ENCODE data around the gene CCL13. TPM values are rescaled to one million over a fixed set of nuclear protein-coding genes. Genes with fewer than 3 reads are reported as not detected.

Gene CCL13
- total and polyA plus RNA-seq, 2 experiments from 2014 or later: not detected

DNA sequence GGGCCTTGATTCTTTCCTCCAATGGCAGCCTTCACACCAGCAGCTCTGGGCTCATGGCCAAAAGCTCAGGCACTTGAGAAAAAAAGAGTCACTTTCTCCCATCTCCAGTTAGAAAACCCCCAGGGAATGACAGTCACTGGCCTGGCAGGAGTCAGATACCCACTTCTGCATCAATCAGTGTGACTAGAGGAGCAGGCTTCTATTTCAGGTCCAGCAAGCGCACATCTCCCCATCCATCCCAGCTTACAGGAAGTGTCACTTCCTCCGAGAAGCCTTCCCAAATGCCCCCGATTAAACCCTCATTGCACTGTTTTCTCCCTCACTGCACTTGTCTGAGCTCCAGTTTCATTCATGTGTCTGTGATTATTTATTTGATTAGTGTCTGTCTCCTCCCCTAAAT, 37.1 kb downstream of the CCL13 start:
- 83% methylated on average over 3 of the region's 3 CpGs for WGBS (ENCODE audit: low lambda C conversion rate, missing lambda C conversion rate)

DNA sequence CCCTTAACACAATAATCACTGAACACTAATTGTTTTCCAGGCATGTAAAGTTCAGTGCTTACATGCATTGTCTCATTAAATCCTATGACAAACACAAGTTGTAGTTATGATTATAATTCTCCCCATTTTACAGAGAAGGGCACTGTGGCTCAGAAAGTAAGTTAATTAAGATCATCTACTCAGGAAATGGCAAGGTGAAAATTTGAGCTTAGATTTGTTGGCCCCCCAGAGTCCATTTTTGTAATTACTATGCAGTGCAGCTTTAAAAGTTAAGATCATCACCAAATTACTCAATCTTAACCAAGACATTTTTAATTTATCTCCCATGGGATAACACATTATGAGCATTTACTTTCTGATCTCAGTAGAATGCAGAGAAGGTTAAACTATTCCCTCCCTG, 41.0 kb downstream of the CCL13 start:
- DNase-seq (ENCODE audit: low spot score): no peak
- Histone ChIP-seq H3K9me2 (replicated peaks; ENCODE audit: insufficient read depth) (no peaks in the 10 kb centered on the region), H3K79me2 (no peaks in the 10 kb centered on the region), H3K27ac (no peak overlapping the region), H3K9me3 (ENCODE audit: low read depth) (no peaks in the 10 kb centered on the region), H2AFZ (no peak overlapping the region), H3K36me3 (replicated peaks; ENCODE audit: insufficient read depth, low read depth) (no peaks in the 10 kb centered on the region), H4K20me1 (ENCODE audit: insufficient read depth, poor library complexity, severe bottlenecking) (no peaks in the 10 kb centered on the region), H3K4me2 (no peak overlapping the region), H3K4me3 (no peak overlapping the region), H3K27me3 (peaks cover 11% of the 10 kb centered on the region), H3K4me1 (ENCODE audit: insufficient read depth) (no peaks in the 10 kb centered on the region)
- no peak for TF ChIP-seq EZH2 (IDR thresholded peaks at IDR 0.05; ENCODE audit: borderline replicate concordance)
- TF ChIP-seq EZH2phosphoT487 (IDR thresholded peaks at IDR 0.05; ENCODE audit: low read depth, severe bottlenecking, unreplicated experiment): no peak

More for the DNA sequence above, 37.1 kb downstream of the CCL13 start:
- Histone ChIP-seq H2AFZ (no peak overlapping the region), H3K4me1 (ENCODE audit: insufficient read depth) (no peaks in the 10 kb centered on the region), H3K9me3 (ENCODE audit: low read depth) (no peaks in the 10 kb centered on the region), H3K4me3 (no peak overlapping the region), H3K27ac (no peak overlapping the region), H3K9me2 (replicated peaks; ENCODE audit: insufficient read depth) (no peaks in the 10 kb centered on the region), H4K20me1 (ENCODE audit: insufficient read depth, poor library complexity, severe bottlenecking) (no peaks in the 10 kb centered on the region), H3K4me2 (no peak overlapping the region), H3K79me2 (no peaks in the 10 kb centered on the region), H3K36me3 (replicated peaks; ENCODE audit: insufficient read depth, low read depth) (no peaks in the 10 kb centered on the region), H3K27me3 (peaks cover 11% of the 10 kb centered on the region)
- DNase-seq (ENCODE audit: low spot score): no peak
- no peak for TF ChIP-seq CTCF (IDR thresholded peaks at IDR 0.05; ENCODE audit: poor library complexity)
- TF ChIP-seq EZH2phosphoT487 (IDR thresholded peaks at IDR 0.05; ENCODE audit: low read depth, severe bottlenecking, unreplicated experiment): no peak
- TF ChIP-seq EZH2 (IDR thresholded peaks at IDR 0.05; ENCODE audit: borderline replicate concordance): no peak

GRCh38 chr17:34398990-34399389, 42.7 kb downstream of the CCL13 start:
- H3K36me3 ChIP-seq (replicated peaks; ENCODE audit: insufficient read depth, low read depth): no peaks in the 10 kb centered on the region
- no peaks in the 10 kb centered on the region for H4K20me1 ChIP-seq (ENCODE audit: insufficient read depth, poor library complexity, severe bottlenecking)
- no peaks in the 10 kb centered on the region for H3K9me2 ChIP-seq (replicated peaks; ENCODE audit: insufficient read depth)
- H3K4me1 ChIP-seq (ENCODE audit: insufficient read depth): no peaks in the 10 kb centered on the region
- TF ChIP-seq CTCF (IDR thresholded peaks at IDR 0.05; ENCODE audit: poor library complexity) (no peak), EZH2 (IDR thresholded peaks at IDR 0.05; ENCODE audit: borderline replicate concordance) (no peak), EZH2phosphoT487 (IDR thresholded peaks at IDR 0.05; ENCODE audit: low read depth, severe bottlenecking, unreplicated experiment) (no peak)
- no peak overlapping the region for H3K4me3 ChIP-seq
- no peaks in the 10 kb centered on the region for H3K9me3 ChIP-seq (ENCODE audit: low read depth)
- H3K27ac ChIP-seq: no peak overlapping the region
- H2AFZ ChIP-seq: no peak overlapping the region
- H3K27me3 ChIP-seq: peaks cover 11% of the 10 kb centered on the region
- H3K79me2 ChIP-seq: no peaks in the 10 kb centered on the region
- DNase-seq (ENCODE audit: low spot score): no peak
- H3K4me2 ChIP-seq: no peak overlapping the region
- WGBS (ENCODE audit: low lambda C conversion rate, missing lambda C conversion rate): 61% methylated on average over 2 of the region's 2 CpGs

DNA sequence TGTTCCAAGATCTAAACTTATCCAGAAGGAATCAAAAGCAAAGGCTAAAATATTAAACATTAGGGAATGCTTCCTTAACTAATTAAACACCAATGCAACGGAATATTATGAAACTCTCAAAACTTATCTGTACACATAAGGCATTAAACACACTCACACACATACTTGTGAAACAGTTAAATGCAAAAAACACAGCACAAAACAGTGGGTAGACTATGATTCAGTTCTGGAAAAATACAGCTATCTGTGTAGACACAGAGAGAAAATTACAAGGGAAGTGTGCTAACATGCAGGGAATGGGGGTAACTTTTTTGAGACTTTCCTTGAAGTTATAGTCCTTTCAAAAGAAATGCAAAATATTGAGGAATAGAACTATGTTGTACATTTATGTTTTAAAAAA, 43.4 kb downstream of the CCL13 start:
- no peaks in the 10 kb centered on the region for H3K9me2 ChIP-seq (replicated peaks; ENCODE audit: insufficient read depth)

More for the DNA sequence above, 43.4 kb downstream of the CCL13 start:
- no peak overlapping the region for H3K4me2 ChIP-seq
- TF ChIP-seq CTCF (IDR thresholded peaks at IDR 0.05; ENCODE audit: poor library complexity): no peak
- TF ChIP-seq EZH2 (IDR thresholded peaks at IDR 0.05; ENCODE audit: borderline replicate concordance): no peak
- TF ChIP-seq EZH2phosphoT487 (IDR thresholded peaks at IDR 0.05; ENCODE audit: low read depth, severe bottlenecking, unreplicated experiment): no peak
- no peak overlapping the region for H2AFZ ChIP-seq
- no peak overlapping the region for H3K27ac ChIP-seq
- WGBS (ENCODE audit: low lambda C conversion rate, missing lambda C conversion rate): 79% methylated on average over 1 of the region's 1 CpG
- DNase-seq (ENCODE audit: low spot score): no peak
- H3K79me2 ChIP-seq: no peaks in the 10 kb centered on the region
- no peak overlapping the region for H3K4me3 ChIP-seq
- no peaks in the 10 kb centered on the region for H3K9me3 ChIP-seq (ENCODE audit: low read depth)
- peaks cover 11% of the 10 kb centered on the region for H3K27me3 ChIP-seq
- no peaks in the 10 kb centered on the region for H4K20me1 ChIP-seq (ENCODE audit: insufficient read depth, poor library complexity, severe bottlenecking)
- no peaks in the 10 kb centered on the region for H3K36me3 ChIP-seq (replicated peaks; ENCODE audit: insufficient read depth, low read depth)
- no peaks in the 10 kb centered on the region for H3K4me1 ChIP-seq (ENCODE audit: insufficient read depth)

Measured in hepatocyte (in vitro differentiated cells).